ENCODE measurements around the gene IQGAP3. TPM values are rescaled to one million over a fixed set of nuclear protein-coding genes. Genes with fewer than 3 reads are reported as not detected.

The IQGAP3 gene
- total RNA-seq, 1 experiment from 2014 or later = 25.6 TPM

GRCh38 chr1:156539818-156540355 is 32.5 kb downstream of the IQGAP3 start:
- H3K36me3 ChIP-seq (ENCODE audit: control insufficient read depth, insufficient read depth, low read length) = peaks cover 5% of the 10 kb centered on the region; the same call in 1 of the 2 replicates
- POLR2A ChIA-PET = no interaction called here

GRCh38 chr1:156538711-156539440 is 33.5 kb downstream of the IQGAP3 start:
- Histone ChIP-seq H3K27me3 (ENCODE audit: control insufficient read depth, insufficient read depth, low read length) (no peaks in the 10 kb centered on the region), H3K4me1 (ENCODE audit: control insufficient read depth, insufficient read depth, low read length) (no peaks in the 10 kb centered on the region), H3K4me3 (ENCODE audit: low read depth in 2 of 2, low read length in 2 of 2) (no peak overlapping the region), H3K9me3 (ENCODE audit: control insufficient read depth, insufficient read depth, low read depth, low read length) (no peaks in the 10 kb centered on the region), H3K27ac (ENCODE audit: low read length) (no peak overlapping the region), H3K36me3 (ENCODE audit: control insufficient read depth, insufficient read depth, low read length) (peaks cover 5% of the 10 kb centered on the region; the same call in 1 of the 2 replicates)
- TF ChIP-seq SIN3A (IDR thresholded peaks at IDR 0.05; ENCODE audit: borderline replicate concordance, insufficient read depth, low read depth, low read length) (no peak), TCF7L2 (IDR thresholded peaks at IDR 0.05; ENCODE audit: low read depth, low read length) (no peak), POLR2AphosphoS5 (IDR thresholded peaks at IDR 0.05; ENCODE audit: low read depth, low read length) (no peak)
- TF ChIP-seq, protein P1, sequence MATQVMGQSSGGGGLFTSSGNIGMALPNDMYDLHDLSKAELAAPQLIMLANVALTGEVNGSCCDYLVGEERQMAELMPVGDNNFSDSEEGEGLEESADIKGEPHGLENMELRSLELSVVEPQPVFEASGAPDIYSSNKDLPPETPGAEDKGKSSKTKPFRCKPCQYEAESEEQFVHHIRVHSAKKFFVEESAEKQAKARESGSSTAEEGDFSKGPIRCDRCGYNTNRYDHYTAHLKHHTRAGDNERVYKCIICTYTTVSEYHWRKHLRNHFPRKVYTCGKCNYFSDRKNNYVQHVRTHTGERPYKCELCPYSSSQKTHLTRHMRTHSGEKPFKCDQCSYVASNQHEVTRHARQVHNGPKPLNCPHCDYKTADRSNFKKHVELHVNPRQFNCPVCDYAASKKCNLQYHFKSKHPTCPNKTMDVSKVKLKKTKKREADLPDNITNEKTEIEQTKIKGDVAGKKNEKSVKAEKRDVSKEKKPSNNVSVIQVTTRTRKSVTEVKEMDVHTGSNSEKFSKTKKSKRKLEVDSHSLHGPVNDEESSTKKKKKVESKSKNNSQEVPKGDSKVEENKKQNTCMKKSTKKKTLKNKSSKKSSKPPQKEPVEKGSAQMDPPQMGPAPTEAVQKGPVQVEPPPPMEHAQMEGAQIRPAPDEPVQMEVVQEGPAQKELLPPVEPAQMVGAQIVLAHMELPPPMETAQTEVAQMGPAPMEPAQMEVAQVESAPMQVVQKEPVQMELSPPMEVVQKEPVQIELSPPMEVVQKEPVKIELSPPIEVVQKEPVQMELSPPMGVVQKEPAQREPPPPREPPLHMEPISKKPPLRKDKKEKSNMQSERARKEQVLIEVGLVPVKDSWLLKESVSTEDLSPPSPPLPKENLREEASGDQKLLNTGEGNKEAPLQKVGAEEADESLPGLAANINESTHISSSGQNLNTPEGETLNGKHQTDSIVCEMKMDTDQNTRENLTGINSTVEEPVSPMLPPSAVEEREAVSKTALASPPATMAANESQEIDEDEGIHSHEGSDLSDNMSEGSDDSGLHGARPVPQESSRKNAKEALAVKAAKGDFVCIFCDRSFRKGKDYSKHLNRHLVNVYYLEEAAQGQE (IDR thresholded peaks at IDR 0.05; ENCODE audit: insufficient read depth in 1 of 2, low read depth in 2 of 2, low read length in 1 of 2) = no peak
- no peak for DNase-seq (ENCODE audit: low read depth, low spot score)
- in situ Hi-C loops (cut with HindIII; ENCODE audit: low pct_unique_long_range_greater_than_20kb, low sequenced_read_pairs) (no loop called here), intact Hi-C loops (cut with micrococcal nuclease; ENCODE audit: unreplicated experiment) (no loop called here)
- ChIA-PET POLR2A (no interaction called here), CTCF (no interaction called here)
- ATAC-seq = no peak
- BruUV-seq (replicated peaks) = no TSS peak

More at GRCh38 chr1:156539818-156540355, 32.5 kb downstream of the IQGAP3 start:
- no TSS peak for BruUV-seq (replicated peaks)
- CTCF ChIA-PET = no interaction called here
- Histone ChIP-seq H3K27me3 (ENCODE audit: control insufficient read depth, insufficient read depth, low read length) (no peaks in the 10 kb centered on the region), H3K9me3 (ENCODE audit: control insufficient read depth, insufficient read depth, low read depth, low read length) (no peaks in the 10 kb centered on the region), H3K4me1 (ENCODE audit: control insufficient read depth, insufficient read depth, low read length) (no peaks in the 10 kb centered on the region), H3K4me3 (ENCODE audit: low read depth in 2 of 2, low read length in 2 of 2) (no peak overlapping the region), H3K27ac (ENCODE audit: low read length) (no peak overlapping the region)
- in situ Hi-C loops (cut with HindIII; ENCODE audit: low pct_unique_long_range_greater_than_20kb, low sequenced_read_pairs) = no loop called here
- ATAC-seq (no peak), DNase-seq (ENCODE audit: low read depth, low spot score) (no peak)
- intact Hi-C loops (cut with micrococcal nuclease; ENCODE audit: unreplicated experiment) = no loop called here
- TF ChIP-seq, protein P2, sequence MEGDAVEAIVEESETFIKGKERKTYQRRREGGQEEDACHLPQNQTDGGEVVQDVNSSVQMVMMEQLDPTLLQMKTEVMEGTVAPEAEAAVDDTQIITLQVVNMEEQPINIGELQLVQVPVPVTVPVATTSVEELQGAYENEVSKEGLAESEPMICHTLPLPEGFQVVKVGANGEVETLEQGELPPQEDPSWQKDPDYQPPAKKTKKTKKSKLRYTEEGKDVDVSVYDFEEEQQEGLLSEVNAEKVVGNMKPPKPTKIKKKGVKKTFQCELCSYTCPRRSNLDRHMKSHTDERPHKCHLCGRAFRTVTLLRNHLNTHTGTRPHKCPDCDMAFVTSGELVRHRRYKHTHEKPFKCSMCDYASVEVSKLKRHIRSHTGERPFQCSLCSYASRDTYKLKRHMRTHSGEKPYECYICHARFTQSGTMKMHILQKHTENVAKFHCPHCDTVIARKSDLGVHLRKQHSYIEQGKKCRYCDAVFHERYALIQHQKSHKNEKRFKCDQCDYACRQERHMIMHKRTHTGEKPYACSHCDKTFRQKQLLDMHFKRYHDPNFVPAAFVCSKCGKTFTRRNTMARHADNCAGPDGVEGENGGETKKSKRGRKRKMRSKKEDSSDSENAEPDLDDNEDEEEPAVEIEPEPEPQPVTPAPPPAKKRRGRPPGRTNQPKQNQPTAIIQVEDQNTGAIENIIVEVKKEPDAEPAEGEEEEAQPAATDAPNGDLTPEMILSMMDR (IDR thresholded peaks at IDR 0.05) = no peak
- TF ChIP-seq SIN3A (IDR thresholded peaks at IDR 0.05; ENCODE audit: borderline replicate concordance, insufficient read depth, low read depth, low read length) (no peak), TCF7L2 (IDR thresholded peaks at IDR 0.05; ENCODE audit: low read depth, low read length) (no peak), POLR2AphosphoS5 (IDR thresholded peaks at IDR 0.05; ENCODE audit: low read depth, low read length) (no peak)
- TF ChIP-seq, protein P1 (IDR thresholded peaks at IDR 0.05; ENCODE audit: insufficient read depth in 1 of 2, low read depth in 2 of 2, low read length in 1 of 2) = no peak
